ENCODE data around the gene PRR15.

- TF ChIP-seq POLR2AphosphoS5 (IDR thresholded peaks at IDR 0.05) (no peak), EP300 (IDR thresholded peaks at IDR 0.05) (no peak), POLR2A (IDR thresholded peaks at IDR 0.05) (no peak)
Observed at GRCh38 chr7:29611941-29612544, 48.4 kb downstream of the PRR15 start.

Measured in stomach (tissue), 4 donors.